Measurements from ENCODE around the gene BMI1. TPM values are rescaled to one million over a fixed set of nuclear protein-coding genes. Genes with fewer than 3 reads are reported as not detected.

The BMI1 gene
- total and polyA plus RNA-seq, 12 donors: 16.7 to 88.5 (median 62.1) TPM

DNA sequence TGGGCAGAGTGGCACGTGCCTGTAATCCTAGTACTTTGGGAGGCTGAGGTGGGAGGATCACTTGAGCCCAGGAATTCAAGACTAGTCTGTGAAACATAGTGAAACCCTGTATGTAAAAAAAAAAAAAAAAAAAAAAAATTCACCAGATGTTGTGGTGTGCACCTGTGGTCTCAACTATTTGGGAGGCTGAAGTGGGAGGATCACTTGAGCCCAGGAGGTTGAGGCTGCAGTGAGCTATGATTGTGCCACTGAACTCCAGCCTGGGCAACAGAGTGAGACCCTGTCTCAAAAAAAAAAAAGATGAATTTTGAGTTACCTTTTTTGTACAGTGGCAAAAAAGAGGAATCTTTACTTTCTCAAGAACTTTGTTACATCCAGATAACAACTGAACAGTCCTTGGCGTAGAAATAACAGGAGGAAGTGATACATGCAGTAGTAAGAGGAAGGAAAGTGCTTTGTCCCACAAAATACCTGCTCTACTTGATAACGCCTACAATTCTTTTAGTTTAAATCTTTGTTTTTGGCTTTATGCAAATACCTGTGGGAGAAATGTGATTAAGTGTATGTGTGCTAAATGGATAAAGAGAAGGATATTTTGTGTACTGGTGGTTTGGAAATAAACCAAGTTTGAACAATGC lies 53.7 kb downstream of the BMI1 start:
- Histone ChIP-seq H3K9me3 (replicated peaks in 1 of 3) (peaks cover 0 to 4% (median 0%) of the 10 kb centered on the region in 3 donors), H3K4me3 (no peak overlapping the region), H3K4me1 (replicated peaks in 1 of 2) (no peaks in the 10 kb centered on the region), H3K36me3 (replicated peaks in 1 of 2) (no peaks in the 10 kb centered on the region), H3K27ac (no peak overlapping the region), H3K27me3 (peaks cover under 1% of the 10 kb centered on the region)
- DNase-seq: no peak
- TF ChIP-seq POLR2A (IDR thresholded peaks at IDR 0.05): no peak
- TF ChIP-seq, protein P1, sequence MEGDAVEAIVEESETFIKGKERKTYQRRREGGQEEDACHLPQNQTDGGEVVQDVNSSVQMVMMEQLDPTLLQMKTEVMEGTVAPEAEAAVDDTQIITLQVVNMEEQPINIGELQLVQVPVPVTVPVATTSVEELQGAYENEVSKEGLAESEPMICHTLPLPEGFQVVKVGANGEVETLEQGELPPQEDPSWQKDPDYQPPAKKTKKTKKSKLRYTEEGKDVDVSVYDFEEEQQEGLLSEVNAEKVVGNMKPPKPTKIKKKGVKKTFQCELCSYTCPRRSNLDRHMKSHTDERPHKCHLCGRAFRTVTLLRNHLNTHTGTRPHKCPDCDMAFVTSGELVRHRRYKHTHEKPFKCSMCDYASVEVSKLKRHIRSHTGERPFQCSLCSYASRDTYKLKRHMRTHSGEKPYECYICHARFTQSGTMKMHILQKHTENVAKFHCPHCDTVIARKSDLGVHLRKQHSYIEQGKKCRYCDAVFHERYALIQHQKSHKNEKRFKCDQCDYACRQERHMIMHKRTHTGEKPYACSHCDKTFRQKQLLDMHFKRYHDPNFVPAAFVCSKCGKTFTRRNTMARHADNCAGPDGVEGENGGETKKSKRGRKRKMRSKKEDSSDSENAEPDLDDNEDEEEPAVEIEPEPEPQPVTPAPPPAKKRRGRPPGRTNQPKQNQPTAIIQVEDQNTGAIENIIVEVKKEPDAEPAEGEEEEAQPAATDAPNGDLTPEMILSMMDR (IDR thresholded peaks at IDR 0.05): no peak
- 67 to 82% (median 79%) methylated on average over 3 of the region's 3 CpGs for whole genome bisulfite sequencing, 4 donors
- intact Hi-C loops (cut with DNase I): no loop called here

DNA sequence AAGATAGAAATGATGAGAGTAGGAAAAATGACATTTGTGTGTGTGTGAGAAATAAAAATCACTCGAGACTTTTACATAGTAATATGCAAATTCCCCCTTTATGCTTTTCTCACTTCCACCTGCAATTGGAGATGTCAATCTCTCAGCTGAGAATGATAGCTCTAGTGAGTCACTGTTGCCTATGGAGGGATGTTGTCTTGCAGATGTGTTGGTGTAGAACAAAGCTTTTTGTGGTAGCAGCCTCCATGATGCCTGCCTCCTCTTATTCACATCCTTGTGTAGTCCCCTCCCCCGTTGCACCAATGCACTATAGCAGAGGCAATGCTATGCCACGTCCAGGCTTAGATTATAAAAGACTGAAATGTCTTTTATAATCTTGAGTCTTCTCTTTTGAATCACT lies 58.2 kb downstream of the BMI1 start:
- no peak for TF ChIP-seq POLR2A (IDR thresholded peaks at IDR 0.05)
- TF ChIP-seq, protein P1 (IDR thresholded peaks at IDR 0.05): no peak
- no peak for DNase-seq
- Histone ChIP-seq H3K27ac (no peak overlapping the region), H3K27me3 (peaks cover 3% of the 10 kb centered on the region), H3K9me3 (replicated peaks in 1 of 3) (no peaks in the 10 kb centered on the region), H3K36me3 (replicated peaks in 1 of 2) (no peaks in the 10 kb centered on the region), H3K4me1 (replicated peaks in 1 of 2) (no peaks in the 10 kb centered on the region), H3K4me3 (no peak overlapping the region)
- WGBS, 4 donors: 74 to 80% (median 76%) methylated on average over 3 of the region's 3 CpGs
- intact Hi-C loops (cut with DNase I): no loop called here

Small RNA genes lying within 50 kb of the gene (small RNA-seq; reads per million reads assigned to genes)
- gene AL158211.3: 0 to 0.08 reads per million in 2 donors

Other genes with a start within 250 kb of the BMI1 start
- not detected for gene EBLN1, start 103.1 kb upstream of the BMI1 start, total RNA-seq
- gene EBLN1, start 103.1 kb upstream of the BMI1 start, polyA plus RNA-seq: not detected
- 10 to 100 TPM in 8 of 9 donors, 1 to 10 TPM in 1; 7.5 to 70.5 (median 45.1) TPM for gene COMMD3, start 4.7 kb upstream of the BMI1 start, total RNA-seq
- gene COMMD3, start 4.7 kb upstream of the BMI1 start, polyA plus RNA-seq: 10 to 100 TPM; 43.4 to 82.4 (median 44.5) TPM
- gene SPAG6, start 24.4 kb downstream of the BMI1 start, total RNA-seq: under 1 TPM in 2 of 9 donors, not detected in 7; 0.11 to 0.46 TPM
- gene SPAG6, start 24.4 kb downstream of the BMI1 start, polyA plus RNA-seq: under 1 TPM in 1 of 3 donors, not detected in 2; 0.07 TPM